HG03521 (cell line): ENCODE measurements around the gene ENAH.
"Not testable (repeated sequence)": the region's sequence is repeated elsewhere in the genome, so short reads cannot be mapped to it uniquely, and the experiment has no call there.

Experiments used
- ATAC-seq: cut with Tn5 transposase; IDR thresholded peaks from one replicate; pipeline ENCODE4 v1.9.1; 2021; ENCODE audit warnings: mild to moderate bottlenecking, moderate library complexity; ENCODE audit not compliant: unreplicated experiment

ENAH gene

DNA sequence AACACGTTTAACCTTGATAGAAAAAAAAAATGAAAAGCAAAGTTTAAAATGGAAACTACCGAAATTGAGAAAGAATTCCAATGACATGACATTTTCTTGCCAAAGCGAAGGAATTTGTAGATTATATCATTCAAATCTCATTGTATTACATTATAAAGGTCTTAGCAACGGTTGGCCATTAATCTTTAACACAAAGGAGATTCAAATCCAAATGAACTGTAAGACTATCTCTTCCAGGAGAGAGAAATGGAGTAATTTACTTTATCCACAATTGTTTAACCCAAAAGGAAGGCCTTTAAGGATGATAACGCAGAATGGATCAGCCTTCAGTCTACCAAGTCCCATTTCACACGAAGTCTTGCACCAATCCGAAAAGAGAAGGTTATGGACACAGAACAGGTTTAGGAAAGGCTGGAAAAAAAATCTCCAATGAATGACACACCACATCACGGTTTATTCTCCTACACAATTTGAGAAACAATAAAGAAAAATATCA is 1.5 kb downstream of the ENAH start:
- no peak for ATAC-seq

DNA sequence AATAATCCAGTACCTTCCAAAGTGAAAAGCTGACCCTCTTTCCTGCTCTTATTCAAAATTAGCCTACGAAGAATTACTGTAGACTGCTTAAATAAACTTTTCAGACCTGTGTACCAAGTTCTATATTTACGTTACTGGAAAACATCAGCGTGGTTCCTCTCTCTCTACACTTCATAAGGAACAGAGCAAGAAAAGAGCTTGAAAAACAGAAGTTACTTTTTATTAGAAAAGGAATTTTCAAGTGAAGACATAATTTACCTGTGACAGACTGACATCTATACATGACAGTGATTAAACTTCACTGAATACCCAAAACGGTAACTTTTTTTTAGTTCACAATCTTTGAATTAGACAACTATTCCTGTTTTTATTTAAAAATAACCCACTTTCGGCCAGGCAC is 2.7 kb downstream of the ENAH start:
- ATAC-seq: no peak

DNA sequence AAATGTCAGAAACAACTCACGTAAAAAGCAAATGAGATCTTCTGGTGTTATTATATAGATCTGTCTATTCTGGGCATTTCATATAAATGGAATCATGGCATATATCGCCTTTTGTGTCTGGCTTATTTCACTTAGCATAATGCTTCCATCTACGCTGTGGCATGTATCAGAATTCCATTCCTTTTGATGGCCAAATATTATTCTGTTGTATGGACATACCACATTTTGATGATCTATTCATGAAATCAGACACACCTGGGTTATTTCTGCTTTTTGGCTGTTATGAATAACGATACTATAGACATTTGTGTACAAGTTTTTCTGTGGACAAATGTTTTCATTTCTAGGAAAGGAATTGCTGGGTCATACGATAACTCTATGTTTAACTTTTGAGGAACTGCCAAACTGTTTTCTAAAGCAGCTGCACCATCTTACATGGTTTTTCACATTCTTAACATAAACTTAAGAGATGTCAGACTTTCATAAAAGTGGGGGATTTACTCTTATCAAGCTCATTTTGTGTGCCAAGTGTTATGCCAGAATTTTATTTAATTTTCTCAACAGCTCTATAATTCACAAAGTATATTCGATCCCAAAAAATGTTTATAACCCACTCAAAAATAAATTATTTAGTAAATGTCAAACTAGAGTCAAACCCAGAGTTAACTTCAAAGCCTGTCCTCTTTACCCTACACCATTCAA is 7.6 kb downstream of the ENAH start:
- no peak for ATAC-seq

DNA sequence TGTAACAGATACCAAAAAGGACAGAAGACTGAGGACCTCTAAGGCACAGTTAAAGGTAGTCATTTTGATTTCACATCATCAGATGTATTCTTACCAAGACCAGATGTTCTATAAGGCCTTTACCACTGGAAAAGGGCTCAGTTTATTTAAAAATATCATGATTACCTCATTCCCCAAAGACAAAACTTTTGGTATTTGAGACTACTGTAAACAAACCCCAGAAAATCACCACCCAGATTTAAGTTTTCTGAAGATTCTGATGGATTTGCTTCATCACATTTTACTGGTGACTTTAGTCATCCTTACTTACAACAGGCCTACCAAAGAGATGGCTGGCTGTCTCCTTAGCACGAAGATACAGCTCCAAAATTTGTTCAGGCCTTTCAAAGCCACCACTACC is 8.3 kb downstream of the ENAH start:
- ATAC-seq: no peak

DNA sequence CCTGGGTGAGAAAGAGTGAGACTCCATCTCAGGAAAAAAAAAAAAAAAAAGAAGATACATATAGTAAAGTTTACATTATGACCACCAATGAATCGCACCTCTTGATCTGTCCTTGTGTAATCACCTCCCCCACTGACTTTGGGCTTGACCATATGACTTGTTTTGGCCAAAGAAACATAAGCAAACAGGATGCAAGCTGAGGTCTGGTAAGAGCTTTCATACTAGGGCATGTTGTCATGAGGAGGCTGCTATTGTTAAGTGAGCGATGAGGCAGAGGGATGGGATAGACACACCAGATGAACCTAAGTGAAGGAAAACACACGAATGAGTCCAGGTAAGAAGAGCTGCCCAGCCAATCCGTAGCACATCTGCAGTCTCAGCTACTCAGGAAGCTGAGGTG is 10.7 kb downstream of the ENAH start:
- ATAC-seq: no peak

DNA sequence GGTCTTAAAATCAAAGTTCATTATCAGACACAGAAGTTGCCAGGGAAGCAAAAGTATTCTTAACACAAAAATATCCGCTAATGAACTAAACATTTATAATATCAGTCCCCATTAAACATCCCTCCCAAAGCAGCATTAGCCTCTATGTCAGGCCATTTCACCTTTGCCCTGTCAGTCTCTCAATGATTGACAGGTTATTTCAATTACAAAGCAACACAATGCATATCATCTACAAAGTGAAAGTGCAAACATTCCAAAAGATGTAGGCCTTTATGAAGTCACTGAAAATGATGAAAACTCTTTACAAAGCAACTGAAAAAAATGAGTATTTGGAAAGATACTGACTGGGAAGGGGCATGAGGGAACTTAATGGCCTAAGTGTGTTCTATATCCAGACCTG is 14.1 kb downstream of the ENAH start:
- ATAC-seq: no peak

DNA sequence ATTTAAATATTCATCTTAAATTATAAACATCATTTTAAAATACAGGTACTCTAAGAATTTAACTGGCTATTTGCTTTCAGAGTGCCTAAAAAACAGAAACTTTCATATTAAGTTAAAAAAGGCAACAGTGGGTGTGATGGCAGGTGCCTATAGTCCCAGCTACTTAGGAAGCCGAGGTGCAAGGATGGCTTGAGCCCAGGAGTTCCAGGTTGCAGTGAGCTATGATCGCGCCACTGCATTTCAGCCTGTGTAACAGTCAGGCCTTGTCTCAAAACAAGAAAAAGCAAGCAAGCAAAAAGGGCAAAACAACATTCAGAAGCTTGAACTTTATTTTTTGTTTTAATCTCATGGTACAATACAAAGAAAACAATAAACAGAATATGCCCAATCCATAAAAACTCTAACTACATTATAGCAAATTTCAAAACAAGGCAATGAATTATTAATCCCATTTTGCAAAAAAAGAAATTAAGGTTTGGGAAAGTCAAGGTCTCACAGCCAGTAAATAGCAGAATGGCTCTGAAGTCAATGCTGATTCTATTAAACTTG is 15.2 kb downstream of the ENAH start:
- ATAC-seq: no peak

DNA sequence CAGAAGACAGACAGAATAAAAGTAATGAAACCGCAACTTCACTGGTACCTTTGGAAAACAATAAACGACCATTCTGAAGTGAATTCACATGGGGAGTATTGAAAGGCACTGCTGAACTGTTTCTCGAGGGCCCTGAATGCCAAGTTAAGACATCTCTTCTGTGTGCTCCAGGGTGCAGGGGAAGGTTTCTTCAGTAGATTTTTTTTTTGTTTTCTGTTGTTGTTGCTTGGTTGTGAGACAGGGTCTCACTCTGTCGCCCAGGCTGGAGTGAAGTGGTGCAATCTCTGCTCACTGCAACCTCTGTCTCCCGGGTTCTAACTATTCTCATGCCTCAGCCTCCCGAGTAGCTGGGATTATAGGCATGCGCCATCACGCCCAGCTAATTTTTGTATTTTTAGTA is 15.9 kb downstream of the ENAH start:
- ATAC-seq: not testable (repeated sequence)

DNA sequence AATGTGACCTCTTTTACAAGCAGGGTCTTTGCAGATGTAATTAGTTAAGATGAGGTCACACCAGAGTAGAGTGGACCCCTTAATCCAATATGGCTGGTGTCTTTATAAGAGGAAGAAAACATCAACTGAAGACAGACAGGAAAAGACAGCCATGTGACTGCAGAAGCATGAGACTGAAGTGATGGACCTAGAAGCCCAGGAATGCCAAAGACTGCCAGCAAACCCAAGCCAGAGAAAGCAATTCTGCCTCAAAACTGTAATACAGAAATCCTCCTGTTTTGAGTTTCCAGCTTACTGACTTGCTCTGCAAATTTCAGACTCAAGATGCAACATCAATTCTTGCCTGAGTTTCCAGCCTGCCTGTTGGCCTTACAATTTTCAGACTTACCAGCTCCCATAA is 17.3 kb downstream of the ENAH start:
- ATAC-seq: no peak

DNA sequence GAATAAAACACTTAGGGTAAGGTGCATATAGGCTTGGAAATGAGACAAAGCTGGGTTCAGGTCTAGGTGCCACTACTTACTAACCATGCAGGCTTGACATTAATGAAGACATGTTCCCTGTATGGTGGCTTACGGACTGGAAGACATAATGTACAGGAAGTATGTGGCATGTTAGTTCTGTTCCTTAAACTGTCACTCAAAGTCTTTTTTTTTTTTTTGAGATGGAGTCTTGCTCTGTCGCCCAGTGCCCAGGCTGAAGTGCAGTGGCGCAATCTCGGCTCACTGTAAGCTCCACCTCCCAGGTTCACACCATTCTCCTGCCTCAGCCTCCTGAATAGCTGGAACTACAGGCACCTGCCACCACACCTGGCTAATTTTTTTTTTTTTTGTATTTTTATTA is 20.1 kb downstream of the ENAH start:
- not testable (repeated sequence) for ATAC-seq

DNA sequence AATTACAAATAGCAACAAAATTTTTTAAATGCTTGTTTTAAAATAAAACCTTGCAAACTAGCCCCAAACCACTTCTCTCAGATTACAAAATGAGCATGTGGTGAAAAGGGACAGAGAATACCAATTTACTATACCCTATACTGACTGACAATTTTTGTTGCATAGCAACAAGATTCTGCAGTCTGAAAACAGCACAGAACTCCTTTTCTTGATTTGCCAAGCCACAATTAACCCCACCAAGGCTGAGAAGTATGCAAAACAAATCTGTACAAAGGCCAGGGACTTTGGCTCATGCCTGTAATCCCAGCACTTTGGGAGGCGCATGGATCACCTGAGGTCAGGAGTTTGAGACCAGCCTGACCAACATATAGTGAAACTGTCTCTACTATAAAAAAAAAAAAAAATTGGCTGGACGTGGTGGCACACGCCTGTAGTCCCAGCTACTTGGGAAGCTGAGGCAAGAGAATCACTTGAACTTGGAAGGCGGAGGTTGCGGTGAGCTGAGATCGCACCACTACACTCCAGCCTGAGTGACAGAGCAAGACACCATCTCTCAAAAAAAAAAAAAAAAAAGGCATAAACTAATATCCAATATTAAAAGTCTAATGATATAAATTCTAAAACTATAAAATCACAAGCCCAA is 21.8 kb downstream of the ENAH start:
- no peak for ATAC-seq

DNA sequence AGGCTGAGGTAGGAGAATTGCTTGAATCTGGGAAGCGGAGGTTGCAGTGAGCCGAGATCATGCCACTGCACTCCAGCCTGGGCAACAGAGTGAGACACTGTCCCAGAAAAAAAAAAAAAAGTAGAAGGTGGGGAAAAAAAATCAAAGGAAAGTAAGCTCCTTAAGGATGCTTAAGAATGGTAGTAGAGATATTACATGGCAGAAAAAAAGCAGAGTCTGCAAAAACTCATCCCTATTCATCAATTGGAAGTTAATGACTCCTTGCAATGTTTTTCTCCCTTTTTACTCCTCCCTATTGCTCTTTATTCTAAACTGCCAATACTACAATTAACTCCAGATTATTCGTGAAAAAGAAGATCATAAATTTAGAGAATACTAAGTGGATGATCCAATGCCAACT is 23.4 kb downstream of the ENAH start:
- ATAC-seq: no peak

DNA sequence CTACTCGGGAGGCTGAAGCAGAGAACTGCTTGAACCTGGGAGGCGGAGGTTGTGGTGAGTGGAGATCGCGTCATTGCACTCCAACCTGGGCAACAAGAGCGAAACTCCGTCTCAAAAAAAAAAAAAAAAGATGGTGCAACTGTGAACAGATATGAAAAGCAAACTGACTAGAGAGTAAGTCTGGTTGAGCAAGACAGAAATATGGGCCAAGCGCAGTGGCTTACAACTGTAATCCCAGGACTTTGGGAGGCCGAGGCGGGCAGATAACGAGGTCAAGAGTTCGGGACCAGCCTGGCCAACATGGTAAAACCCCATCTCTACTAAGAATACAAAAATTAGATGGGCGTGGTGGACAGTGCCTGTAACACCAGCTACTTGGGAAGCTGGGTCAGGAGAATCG is 24.1 kb downstream of the ENAH start:
- ATAC-seq: not testable (repeated sequence)

DNA sequence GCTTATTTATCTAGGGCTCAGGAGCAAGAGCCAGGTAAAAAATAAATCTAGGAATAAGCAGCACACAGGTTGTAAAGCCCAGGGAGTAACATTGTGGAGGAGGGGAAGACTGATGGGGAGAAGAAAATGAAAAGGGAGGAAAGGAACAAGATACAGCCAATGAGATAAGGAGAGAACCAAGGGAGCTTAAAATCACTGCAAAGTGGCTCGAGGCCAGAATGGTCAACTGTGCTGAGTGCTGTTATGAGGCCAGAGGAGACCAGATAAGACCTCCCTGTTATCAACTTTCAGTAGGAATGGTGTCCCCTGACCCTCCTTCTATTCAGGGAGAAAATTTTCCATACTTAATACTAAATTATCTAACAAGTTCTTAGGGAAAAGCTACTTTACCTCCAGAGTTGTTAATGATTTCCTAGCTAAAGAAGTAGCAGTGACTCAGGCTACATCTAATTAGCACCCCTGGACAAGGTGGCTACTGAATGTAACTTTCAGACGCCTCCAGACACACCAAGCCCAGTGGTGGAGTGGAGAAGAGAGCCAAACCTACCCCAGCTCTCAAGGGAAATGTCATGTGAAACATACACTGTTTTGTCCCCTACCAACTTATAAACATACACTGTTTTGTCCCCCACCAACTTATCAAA is 25.5 kb downstream of the ENAH start:
- no peak for ATAC-seq

DNA sequence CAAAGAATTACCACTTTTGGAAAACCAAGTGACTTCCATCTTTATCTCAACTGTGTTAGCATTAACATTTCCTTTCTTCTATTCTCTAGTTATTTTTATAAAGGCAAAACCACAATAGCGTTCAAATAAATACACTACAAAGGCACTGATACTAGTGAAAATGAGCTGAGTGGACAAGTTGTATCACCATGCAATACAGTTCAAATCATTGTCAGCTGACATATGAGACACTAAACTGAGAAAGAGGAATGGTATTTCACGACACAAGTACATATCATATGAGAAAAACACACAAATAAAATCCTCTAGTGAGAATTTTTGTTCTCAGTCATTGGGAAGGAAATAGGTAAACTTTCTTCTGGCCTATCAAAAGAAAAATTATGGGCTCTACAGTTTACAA is 26.2 kb downstream of the ENAH start:
- ATAC-seq: no peak

DNA sequence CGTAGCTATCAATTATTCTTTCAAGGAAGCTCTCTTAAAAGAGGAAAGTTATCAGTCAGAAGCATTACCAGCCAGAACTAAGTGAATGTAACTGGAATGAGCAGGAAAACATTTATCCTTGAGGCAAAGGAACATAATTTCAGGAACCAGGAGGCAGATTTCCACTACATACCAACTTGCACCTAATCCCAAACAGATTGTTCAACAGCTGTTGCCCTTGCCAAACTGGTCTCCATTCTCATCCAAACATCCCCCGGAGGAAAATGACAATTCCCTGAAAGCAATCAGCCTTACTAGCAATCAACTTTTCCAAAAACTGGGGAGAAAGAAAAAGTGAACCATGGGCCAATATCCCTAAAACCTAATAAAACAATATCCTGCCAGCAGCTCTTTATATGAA is 35.0 kb downstream of the ENAH start:
- ATAC-seq: no peak

DNA sequence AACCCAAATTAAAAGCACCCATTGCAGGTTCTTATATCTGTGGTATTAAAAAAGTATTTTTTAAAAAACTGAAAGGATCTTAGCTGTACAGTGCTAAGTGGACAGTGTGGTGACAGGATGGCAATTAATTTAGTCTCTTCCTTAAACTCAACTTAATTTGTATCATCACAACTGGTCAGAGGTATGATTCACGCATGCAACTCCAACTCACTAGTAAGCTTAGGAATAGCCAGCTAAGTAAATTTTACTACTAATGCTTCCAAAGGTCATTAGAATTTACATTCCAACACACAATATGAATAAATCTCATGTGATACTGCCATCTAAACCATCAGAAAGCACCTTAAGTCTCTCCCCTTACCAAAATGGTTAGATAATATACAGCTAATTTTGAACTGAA is 35.4 kb downstream of the ENAH start:
- no peak for ATAC-seq

DNA sequence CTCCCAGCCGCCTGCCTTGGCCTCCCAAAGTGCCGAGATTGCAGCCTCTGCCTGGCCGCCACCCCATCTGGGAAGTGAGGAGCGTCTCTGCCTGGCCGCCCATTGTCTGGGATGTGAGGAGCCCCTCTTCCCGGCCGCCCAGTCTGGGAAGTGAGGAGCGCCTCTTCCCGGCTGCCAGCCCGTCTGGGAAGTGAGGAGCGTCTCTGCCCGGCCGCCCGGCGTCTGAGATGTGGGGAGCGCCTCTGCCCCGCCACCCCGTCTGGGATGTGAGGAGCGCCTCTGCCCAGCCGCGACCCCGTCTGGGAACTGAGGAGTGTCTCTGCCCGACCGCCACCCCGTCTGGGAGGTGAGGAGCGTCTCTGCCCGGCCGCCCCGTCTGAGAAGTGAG is 37.5 kb downstream of the ENAH start:
- not testable (repeated sequence) for ATAC-seq

DNA sequence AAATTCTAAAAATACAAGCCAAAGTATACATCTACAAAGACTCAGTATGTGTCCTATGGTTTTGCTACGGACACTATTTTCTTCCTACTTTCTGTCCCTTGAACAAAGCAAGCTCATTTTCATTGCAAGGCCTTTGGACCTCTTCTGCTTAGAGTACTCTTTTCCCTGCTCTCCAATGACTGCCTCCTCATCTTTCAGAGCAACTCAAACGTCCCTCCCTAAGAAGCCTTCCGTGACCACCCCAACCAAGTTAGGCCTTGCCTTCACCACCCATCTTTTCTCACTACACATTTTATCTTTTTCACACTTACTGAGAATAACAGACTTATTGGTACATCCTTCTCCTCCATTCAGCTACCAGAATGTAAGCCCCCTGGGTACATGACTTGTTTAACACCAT is 39.9 kb downstream of the ENAH start:
- no peak for ATAC-seq

DNA sequence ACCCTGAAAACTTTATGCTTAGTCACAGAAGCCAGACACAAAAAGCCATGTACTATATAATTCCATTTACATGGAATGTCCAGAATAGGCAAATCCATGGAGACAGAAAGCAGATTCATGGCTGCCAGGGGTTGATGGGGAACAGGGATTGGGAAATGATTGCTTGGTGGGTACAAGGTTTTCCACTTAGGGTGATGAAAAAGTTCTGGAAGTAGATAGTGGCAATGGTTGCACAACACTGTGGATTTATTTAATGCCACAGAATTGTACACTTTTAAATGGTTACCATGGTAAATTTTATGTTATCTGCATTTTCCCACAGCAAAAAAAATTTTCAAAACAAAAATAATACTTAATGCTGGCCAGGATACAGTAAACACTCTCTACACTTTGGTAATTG is 40.6 kb downstream of the ENAH start:
- ATAC-seq: no peak

DNA sequence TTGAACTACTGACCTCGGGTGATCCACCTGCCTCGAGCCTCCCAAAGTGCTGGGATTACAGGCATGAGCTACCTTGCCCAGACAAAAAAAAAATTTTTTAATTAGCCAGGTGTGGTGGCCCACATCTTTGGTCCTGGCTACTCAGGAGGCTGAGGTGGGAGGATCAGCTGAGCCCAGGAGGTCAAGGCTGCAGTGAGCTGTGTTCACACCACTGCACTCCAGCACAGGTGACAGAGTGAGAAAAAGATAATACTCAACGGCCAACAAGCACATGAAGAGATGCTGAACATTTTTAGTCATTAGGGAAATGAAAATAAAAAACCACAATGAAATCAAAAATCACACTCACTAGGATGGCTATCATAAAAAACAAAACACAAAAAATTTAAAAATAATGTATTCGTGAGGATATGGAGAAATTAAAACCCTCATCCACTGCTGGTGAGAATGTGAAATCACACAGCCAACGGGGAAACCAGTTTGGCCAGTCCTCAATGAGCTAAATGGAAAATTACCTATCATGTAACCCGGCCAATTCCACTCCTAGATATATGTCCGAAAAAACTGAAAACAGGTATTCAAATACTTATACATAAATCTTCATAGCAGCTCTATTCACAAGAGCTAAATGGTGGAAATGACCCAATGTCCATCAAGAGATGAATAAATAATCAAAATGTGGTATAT is 41.2 kb downstream of the ENAH start:
- no peak for ATAC-seq
